HEK293 (cell line): ENCODE results near the gene TEFM.

Experiments
- CTCF ChIA-PET: fragments of 350-600 bp; formaldehyde crosslinking; extraction: SDS; loops from one replicate; lab custom pipeline; 2021; ENCODE audit warnings: antibody characterized with exemption; lab: Yijun Ruan, JAX
- POLR2A ChIA-PET: fragments of 300-600 bp; formaldehyde crosslinking; extraction: SDS; loops from one replicate; lab custom pipeline; 2020; ENCODE audit warnings: antibody characterized with exemption, inconsistent platforms; lab: Yijun Ruan, JAX
- H3K27ac ChIP-seq: fragments of 200-500 bp; sonication (Bioruptor generic); 2 replicates; pipeline ENCODE4 v1.5.1; 2014; ENCODE audit warnings: low read depth, low read length, control low read depth, inconsistent platforms; ENCODE audit errors: extremely low read depth
- H3K36me3 ChIP-seq, 2 experiments: fragments of 200-500 bp in 1 of 2; sonication (Bioruptor generic) in 1 of 2; 1 replicate in 1 of 2; 2 replicates in 1 of 2; pipeline ENCODE4 v1.5.1; 2014 to 2017; ENCODE audit warnings: inconsistent platforms in 2 of 2, low read length in 2 of 2; ENCODE audit not compliant: control insufficient read depth in 2 of 2, insufficient read depth in 1 of 2
- H3K4me1 ChIP-seq: fragments of 200-500 bp; sonication (Bioruptor generic); 2 replicates; pipeline ENCODE4 v1.5.1; 2014; ENCODE audit warnings: mild to moderate bottlenecking, low read length, inconsistent platforms; ENCODE audit not compliant: control insufficient read depth, insufficient read depth
- H3K4me3 ChIP-seq: 2 replicates; pipeline ENCODE4 v1.5.1; 2011; ENCODE audit warnings: low read depth, mild to moderate bottlenecking, control low read depth, low read length, moderate library complexity
- H3K9me3 ChIP-seq: fragments of 200-500 bp; sonication (Bioruptor generic); 2 replicates; pipeline ENCODE4 v1.5.1; 2014; ENCODE audit warnings: low read depth, low read length, inconsistent platforms; ENCODE audit not compliant: control insufficient read depth, insufficient read depth
- BCL6B ChIP-seq: fragments of 450-650 bp; formaldehyde crosslinking; IDR thresholded peaks from 2 replicates; pipeline ENCODE4 v1.5.1; 2017; ENCODE audit warnings: missing biosample characterization, missing genetic modification characterization
- HOXA7 ChIP-seq: sonication (generic); formaldehyde crosslinking; IDR thresholded peaks from 2 replicates; pipeline ENCODE4 v1.8.1; 2022; ENCODE audit warnings: missing genetic modification reagents, borderline replicate concordance
- KLF1 ChIP-seq: fragments of 450-650 bp; formaldehyde crosslinking; IDR thresholded peaks from 2 replicates; pipeline ENCODE4 v1.5.1; 2016; ENCODE audit warnings: missing biosample characterization, missing genetic modification characterization
- MZF1 ChIP-seq: fragments of 450-650 bp; formaldehyde crosslinking; IDR thresholded peaks from 2 replicates; pipeline ENCODE4 v1.5.1; 2017; ENCODE audit warnings: missing biosample characterization, missing genetic modification characterization, borderline replicate concordance
- SCRT2 ChIP-seq: fragments of 450-650 bp; formaldehyde crosslinking; IDR thresholded peaks from 2 replicates; pipeline ENCODE4 v1.5.1; 2016; ENCODE audit warnings: missing biosample characterization, missing genetic modification characterization
- SETDB1 ChIP-seq: IDR thresholded peaks from one replicate; pipeline ENCODE4 v1.6.1; 2017; ENCODE audit warnings: mild to moderate bottlenecking, low read length, moderate library complexity, mixed read lengths; ENCODE audit not compliant: insufficient read length
- SP7 ChIP-seq: fragments of 450-650 bp; formaldehyde crosslinking; IDR thresholded peaks from 2 replicates; pipeline ENCODE4 v1.5.1; 2016; ENCODE audit warnings: missing biosample characterization, missing genetic modification characterization
- TCF7L2 ChIP-seq: IDR thresholded peaks from 2 replicates; pipeline ENCODE4 v1.6.1; 2011; ENCODE audit warnings: low read depth, mild to moderate bottlenecking, inconsistent platforms, low read length, moderate library complexity, borderline replicate concordance
- WT1 ChIP-seq: fragments of 450-650 bp; formaldehyde crosslinking; IDR thresholded peaks from 2 replicates; pipeline ENCODE4 v1.5.1; 2016; ENCODE audit warnings: missing biosample characterization, missing genetic modification characterization
- YY2 ChIP-seq: fragments of 450-650 bp; formaldehyde crosslinking; IDR thresholded peaks from 2 replicates; pipeline ENCODE4 v1.5.1; 2016; ENCODE audit warnings: missing biosample characterization, missing genetic modification characterization
- ZBTB49 ChIP-seq: fragments of 450-650 bp; formaldehyde crosslinking; IDR thresholded peaks from 2 replicates; pipeline ENCODE4 v1.5.1; 2016; ENCODE audit warnings: missing biosample characterization, missing genetic modification characterization, low read depth
- ZNF155 ChIP-seq: fragments of 450-650 bp; formaldehyde crosslinking; IDR thresholded peaks from 2 replicates; pipeline ENCODE4 v1.5.1; 2016; ENCODE audit warnings: missing biosample characterization, missing genetic modification characterization
- ZNF16 ChIP-seq: fragments of 450-650 bp; formaldehyde crosslinking; IDR thresholded peaks from 2 replicates; pipeline ENCODE4 v1.5.1; 2016; ENCODE audit warnings: low read depth, missing biosample characterization, missing genetic modification characterization
- ZNF174 ChIP-seq: fragments of 450-650 bp; formaldehyde crosslinking; IDR thresholded peaks from 2 replicates; pipeline ENCODE4 v1.5.0; 2017; ENCODE audit warnings: missing biosample characterization, mild to moderate bottlenecking, missing genetic modification characterization
- ZNF19 ChIP-seq: fragments of 450-650 bp; formaldehyde crosslinking; IDR thresholded peaks from 2 replicates; pipeline ENCODE4; 2016; ENCODE audit warnings: missing biosample characterization, missing genetic modification characterization, low read depth
- ZNF211 ChIP-seq: fragments of 450-650 bp; formaldehyde crosslinking; IDR thresholded peaks from 2 replicates; pipeline ENCODE4 v1.5.1; 2016; ENCODE audit warnings: low read depth, missing biosample characterization, missing genetic modification characterization
- ZNF394 ChIP-seq: fragments of 450-650 bp; formaldehyde crosslinking; IDR thresholded peaks from 2 replicates; pipeline ENCODE4 v1.5.1; 2016; ENCODE audit warnings: missing biosample characterization, missing genetic modification characterization, mild to moderate bottlenecking, moderate library complexity, borderline replicate concordance
- ZNF529 ChIP-seq: fragments of 450-650 bp; formaldehyde crosslinking; IDR thresholded peaks from 2 replicates; pipeline ENCODE4 v1.5.1; 2017; ENCODE audit warnings: missing genetic modification characterization, missing biosample characterization; ENCODE audit not compliant: insufficient replicate concordance
- ZNF558 ChIP-seq: fragments of 450-650 bp; formaldehyde crosslinking; IDR thresholded peaks from 2 replicates; pipeline ENCODE4 v1.5.1; 2016; ENCODE audit warnings: missing biosample characterization, missing genetic modification characterization
- ZNF664 ChIP-seq: fragments of 450-650 bp; formaldehyde crosslinking; IDR thresholded peaks from 2 replicates; pipeline ENCODE4 v1.5.1; 2016; ENCODE audit warnings: missing biosample characterization, missing genetic modification characterization
- ZNF677 ChIP-seq: fragments of 450-650 bp; IDR thresholded peaks from 2 replicates; pipeline ENCODE4 v1.5.0; 2018; ENCODE audit warnings: missing biosample characterization, mild to moderate bottlenecking, missing genetic modification characterization, moderate library complexity
- ZNF692 ChIP-seq: fragments of 450-650 bp; formaldehyde crosslinking; IDR thresholded peaks from 2 replicates; pipeline ENCODE4 v1.5.1; 2016; ENCODE audit warnings: missing biosample characterization, missing genetic modification characterization
- ZNF768 ChIP-seq: fragments of 450-650 bp; formaldehyde crosslinking; IDR thresholded peaks from 2 replicates; pipeline ENCODE4 v1.5.1; 2018; ENCODE audit warnings: missing biosample characterization, mild to moderate bottlenecking, missing genetic modification characterization
- TF ChIP-seq, protein P1 (sequence below): fragments of 450-650 bp; formaldehyde crosslinking; IDR thresholded peaks from 2 replicates; pipeline ENCODE4 v1.5.1; 2016; ENCODE audit warnings: missing biosample characterization, missing genetic modification characterization
- TF ChIP-seq, protein P2 (sequence below): fragments of 450-650 bp; formaldehyde crosslinking; IDR thresholded peaks from 2 replicates; pipeline ENCODE4 v1.5.1; 2016; ENCODE audit warnings: missing biosample characterization, missing genetic modification characterization
- TF ChIP-seq, protein P3 (sequence below): fragments of 450-650 bp; formaldehyde crosslinking; IDR thresholded peaks from 2 replicates; pipeline ENCODE4 v1.5.1; 2016; ENCODE audit warnings: missing biosample characterization, missing genetic modification characterization

TEFM gene

GRCh38 chr17:30950669-30951399 is 44.8 kb upstream of the TEFM start:
- TF ChIP-seq ZNF558, result no peak
- TF ChIP-seq, protein P1, sequence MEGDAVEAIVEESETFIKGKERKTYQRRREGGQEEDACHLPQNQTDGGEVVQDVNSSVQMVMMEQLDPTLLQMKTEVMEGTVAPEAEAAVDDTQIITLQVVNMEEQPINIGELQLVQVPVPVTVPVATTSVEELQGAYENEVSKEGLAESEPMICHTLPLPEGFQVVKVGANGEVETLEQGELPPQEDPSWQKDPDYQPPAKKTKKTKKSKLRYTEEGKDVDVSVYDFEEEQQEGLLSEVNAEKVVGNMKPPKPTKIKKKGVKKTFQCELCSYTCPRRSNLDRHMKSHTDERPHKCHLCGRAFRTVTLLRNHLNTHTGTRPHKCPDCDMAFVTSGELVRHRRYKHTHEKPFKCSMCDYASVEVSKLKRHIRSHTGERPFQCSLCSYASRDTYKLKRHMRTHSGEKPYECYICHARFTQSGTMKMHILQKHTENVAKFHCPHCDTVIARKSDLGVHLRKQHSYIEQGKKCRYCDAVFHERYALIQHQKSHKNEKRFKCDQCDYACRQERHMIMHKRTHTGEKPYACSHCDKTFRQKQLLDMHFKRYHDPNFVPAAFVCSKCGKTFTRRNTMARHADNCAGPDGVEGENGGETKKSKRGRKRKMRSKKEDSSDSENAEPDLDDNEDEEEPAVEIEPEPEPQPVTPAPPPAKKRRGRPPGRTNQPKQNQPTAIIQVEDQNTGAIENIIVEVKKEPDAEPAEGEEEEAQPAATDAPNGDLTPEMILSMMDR, result no peak
- no peak for TF ChIP-seq WT1 (tag by site-specific recombination)
- TF ChIP-seq ZNF677, result no peak
- ChIA-PET POLR2A (no interaction called here), CTCF (no interaction called here)
- Histone ChIP-seq H3K4me1 (no peaks in the 10 kb centered on the region), H3K9me3 (no peaks in the 10 kb centered on the region), H3K4me3 (no peak overlapping the region), H3K36me3 (peaks cover 0 to 47% of the 10 kb centered on the region in 2 experiments; a peak in 2 of 3 replicates), H3K27ac (no peak overlapping the region)

DNA sequence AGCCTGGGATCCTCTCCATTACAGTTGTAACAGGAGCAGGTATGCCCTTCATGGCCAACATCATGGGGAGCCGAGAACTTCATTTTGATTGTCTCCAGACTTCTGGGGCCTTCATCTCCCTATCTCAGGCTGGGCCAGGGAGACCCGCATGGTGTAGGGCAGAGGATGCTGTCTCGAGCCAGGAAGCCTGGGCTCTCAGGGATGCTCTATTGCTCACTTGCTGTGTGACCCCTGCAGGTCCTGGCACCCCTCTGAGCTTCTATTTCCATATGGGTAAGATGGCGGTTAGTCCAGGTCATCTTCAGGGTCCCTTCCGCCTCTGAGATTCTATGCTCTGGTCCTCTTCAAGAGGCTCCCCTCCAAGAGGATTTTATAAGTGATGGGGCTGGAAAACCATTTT is 44.2 kb upstream of the TEFM start:
- POLR2A ChIA-PET, result no interaction called here
- CTCF ChIA-PET, result interaction anchor here (0.6 kb wide), 1 partner anchor 265 kb away, joined by 3 read pairs; no protein-coding TSS in a partner anchor

DNA sequence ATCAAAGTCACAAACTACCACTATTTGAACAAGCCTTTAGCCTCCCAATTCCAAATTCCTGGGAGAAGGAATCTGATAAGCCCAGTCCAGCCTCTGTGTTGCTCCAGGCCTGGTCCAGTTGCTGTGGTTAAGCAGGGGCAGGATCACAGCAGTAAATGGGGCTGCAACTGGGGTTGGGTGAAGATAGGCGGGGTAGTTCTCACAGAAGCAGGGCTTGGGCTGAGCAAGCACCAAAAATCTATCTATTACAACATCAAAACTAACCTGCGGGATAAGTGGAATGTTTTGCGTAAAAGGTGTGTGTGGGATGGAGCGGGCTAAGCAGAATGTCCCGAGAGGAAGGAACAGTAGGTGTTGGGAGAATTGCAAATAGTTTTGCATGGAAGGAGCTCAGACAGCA is 41.8 kb upstream of the TEFM start:
- Histone ChIP-seq H3K9me3 (no peaks in the 10 kb centered on the region), H3K4me3 (no peak overlapping the region), H3K36me3 (peaks cover 0 to 51% of the 10 kb centered on the region in 2 experiments; a peak in 2 of 3 replicates), H3K27ac (no peak overlapping the region), H3K4me1 (no peaks in the 10 kb centered on the region)
- POLR2A ChIA-PET, result interaction anchor here (0.8 kb wide), 1 partner anchor 8 kb away, joined by 4 read pairs; no protein-coding TSS in a partner anchor
- CTCF ChIA-PET, result interaction anchor here (0.7 kb wide), 1 partner anchor 578 kb away, joined by 4 read pairs; no protein-coding TSS in a partner anchor
- no peak for TF ChIP-seq SETDB1
- no peak for TF ChIP-seq ZNF692 (tag by site-specific recombination)
- TF ChIP-seq ZNF174 (tag by site-specific recombination), result no peak
- no peak for TF ChIP-seq SCRT2
- no peak for TF ChIP-seq ZNF664 (tag by site-specific recombination)
- TF ChIP-seq, protein P2, sequence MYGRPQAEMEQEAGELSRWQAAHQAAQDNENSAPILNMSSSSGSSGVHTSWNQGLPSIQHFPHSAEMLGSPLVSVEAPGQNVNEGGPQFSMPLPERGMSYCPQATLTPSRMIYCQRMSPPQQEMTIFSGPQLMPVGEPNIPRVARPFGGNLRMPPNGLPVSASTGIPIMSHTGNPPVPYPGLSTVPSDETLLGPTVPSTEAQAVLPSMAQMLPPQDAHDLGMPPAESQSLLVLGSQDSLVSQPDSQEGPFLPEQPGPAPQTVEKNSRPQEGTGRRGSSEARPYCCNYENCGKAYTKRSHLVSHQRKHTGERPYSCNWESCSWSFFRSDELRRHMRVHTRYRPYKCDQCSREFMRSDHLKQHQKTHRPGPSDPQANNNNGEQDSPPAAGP (tag by site-specific recombination), result no peak
- TF ChIP-seq, protein P3, sequence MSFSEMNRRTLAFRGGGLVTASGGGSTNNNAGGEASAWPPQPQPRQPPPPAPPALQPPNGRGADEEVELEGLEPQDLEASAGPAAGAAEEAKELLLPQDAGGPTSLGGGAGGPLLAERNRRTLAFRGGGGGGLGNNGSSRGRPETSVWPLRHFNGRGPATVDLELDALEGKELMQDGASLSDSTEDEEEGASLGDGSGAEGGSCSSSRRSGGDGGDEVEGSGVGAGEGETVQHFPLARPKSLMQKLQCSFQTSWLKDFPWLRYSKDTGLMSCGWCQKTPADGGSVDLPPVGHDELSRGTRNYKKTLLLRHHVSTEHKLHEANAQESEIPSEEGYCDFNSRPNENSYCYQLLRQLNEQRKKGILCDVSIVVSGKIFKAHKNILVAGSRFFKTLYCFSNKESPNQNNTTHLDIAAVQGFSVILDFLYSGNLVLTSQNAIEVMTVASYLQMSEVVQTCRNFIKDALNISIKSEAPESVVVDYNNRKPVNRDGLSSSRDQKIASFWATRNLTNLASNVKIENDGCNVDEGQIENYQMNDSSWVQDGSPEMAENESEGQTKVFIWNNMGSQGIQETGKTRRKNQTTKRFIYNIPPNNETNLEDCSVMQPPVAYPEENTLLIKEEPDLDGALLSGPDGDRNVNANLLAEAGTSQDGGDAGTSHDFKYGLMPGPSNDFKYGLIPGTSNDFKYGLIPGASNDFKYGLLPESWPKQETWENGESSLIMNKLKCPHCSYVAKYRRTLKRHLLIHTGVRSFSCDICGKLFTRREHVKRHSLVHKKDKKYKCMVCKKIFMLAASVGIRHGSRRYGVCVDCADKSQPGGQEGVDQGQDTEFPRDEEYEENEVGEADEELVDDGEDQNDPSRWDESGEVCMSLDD, result no peak
- no peak for TF ChIP-seq ZNF16 (tag by site-specific recombination)
- no peak for TF ChIP-seq HOXA7 (CRISPR knock-in tag)
- TF ChIP-seq BCL6B (tag by site-specific recombination), result no peak
- no peak for TF ChIP-seq SP7 (tag by site-specific recombination)
- TF ChIP-seq ZBTB49, result no peak
- TF ChIP-seq YY2, result no peak

More for the DNA sequence above, 44.2 kb upstream of the TEFM start:
- H3K4me3 ChIP-seq, result no peak overlapping the region
- no peaks in the 10 kb centered on the region for H3K9me3 ChIP-seq
- H3K4me1 ChIP-seq, result no peaks in the 10 kb centered on the region
- H3K27ac ChIP-seq, result no peak overlapping the region
- H3K36me3 ChIP-seq, result peaks cover 0 to 50% of the 10 kb centered on the region in 2 experiments; a peak in 2 of 3 replicates
- TF ChIP-seq ZNF768 (tag by site-specific recombination) (no peak), ZNF155 (no peak), MZF1 (tag by site-specific recombination) (no peak), ZNF529 (tag by site-specific recombination) (no peak), ZNF211 (no peak), ZNF394 (tag by site-specific recombination) (no peak), TCF7L2 (no peak), ZNF19 (no peak), KLF1 (no peak)
